Erythroblast (primary cell): ENCODE measurements around the gene KRT5.

ENCODE experiments used
- GATA1 ChIP-seq: IDR thresholded peaks from 2 replicates; pipeline ENCODE4 v1.6.1; 2011; ENCODE audit warnings: low read depth, mild to moderate bottlenecking, control low read depth, low read length, moderate library complexity
- POLR2A ChIP-seq: IDR thresholded peaks from 2 replicates; pipeline ENCODE4 v1.6.1; 2011; ENCODE audit warnings: mild to moderate bottlenecking, low read length

DNA sequence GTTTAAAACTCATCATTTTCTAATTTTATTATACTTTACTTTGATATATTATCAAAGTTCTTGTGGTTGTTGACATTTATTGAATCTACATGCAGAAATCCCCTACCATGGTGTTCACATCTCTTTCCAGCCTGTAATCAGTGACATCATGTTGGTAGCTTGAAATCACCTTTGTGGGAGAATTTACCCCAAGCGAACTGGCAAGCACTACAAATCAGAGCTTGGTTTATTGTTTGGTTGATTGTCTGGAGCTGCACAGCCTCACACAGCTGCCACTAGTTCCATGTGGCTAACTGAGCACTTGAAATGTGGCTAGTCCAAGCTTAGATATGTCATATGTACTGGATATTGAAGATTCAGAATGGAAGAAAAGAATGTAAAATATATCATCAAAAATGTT is 15.4 kb upstream of the KRT5 start:
- TF ChIP-seq POLR2A (no peak), GATA1 (no peak)
